GM18517 (cell line): ENCODE measurements around the gene C2CD2.
"Not testable (repeated sequence)": the region's sequence is repeated elsewhere in the genome, so short reads cannot be mapped to it uniquely, and the experiment has no call there.

Source experiments
- ATAC-seq: cut with Tn5 transposase; IDR thresholded peaks from one replicate; pipeline ENCODE4 v1.9.1; 2021; ENCODE audit warnings: mild to moderate bottlenecking, moderate library complexity; ENCODE audit not compliant: unreplicated experiment

C2CD2 gene

DNA sequence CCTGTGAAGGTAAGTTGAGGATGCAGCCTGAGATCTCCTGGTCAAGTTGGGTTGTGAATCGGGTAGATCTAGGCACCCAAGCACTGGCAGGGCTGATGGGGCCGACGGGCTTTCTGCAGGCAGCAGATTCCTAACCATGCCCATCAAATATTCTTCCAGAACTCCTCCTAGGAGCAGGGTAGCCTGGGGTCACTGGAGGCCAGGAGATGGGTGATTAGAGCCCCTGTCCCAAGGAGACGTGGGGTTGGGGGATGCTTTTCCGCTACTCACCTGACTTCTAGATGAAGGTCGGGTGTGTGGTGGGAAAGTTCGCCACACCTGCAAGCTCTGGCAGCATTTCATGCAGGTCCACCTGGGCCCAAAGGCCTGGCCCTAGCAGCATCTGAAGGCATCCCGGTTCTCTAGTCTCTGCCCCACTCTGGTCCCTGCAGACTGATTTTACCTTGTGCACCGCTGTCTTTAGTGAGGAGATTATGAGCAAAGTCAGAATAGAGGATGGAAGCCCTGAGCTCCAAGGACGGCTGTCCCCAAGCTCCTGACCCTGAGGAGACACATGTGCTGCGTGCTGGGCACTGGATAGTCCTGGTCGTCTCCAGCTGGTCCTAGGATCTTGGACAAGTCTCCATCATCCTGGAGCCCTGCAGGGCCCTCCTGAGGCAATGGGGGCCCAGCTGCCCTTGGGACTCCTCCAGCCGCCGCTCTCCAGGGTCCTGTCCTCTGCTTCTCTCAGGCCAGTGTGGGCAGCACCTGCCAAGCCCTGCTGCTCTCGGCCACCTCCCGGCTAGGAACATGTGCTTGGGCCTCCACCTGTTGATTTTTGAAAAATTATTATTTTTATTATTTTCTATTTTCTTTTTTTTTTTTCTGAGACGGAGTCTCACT is 21.8 kb upstream of the C2CD2 start:
- no peak for ATAC-seq

DNA sequence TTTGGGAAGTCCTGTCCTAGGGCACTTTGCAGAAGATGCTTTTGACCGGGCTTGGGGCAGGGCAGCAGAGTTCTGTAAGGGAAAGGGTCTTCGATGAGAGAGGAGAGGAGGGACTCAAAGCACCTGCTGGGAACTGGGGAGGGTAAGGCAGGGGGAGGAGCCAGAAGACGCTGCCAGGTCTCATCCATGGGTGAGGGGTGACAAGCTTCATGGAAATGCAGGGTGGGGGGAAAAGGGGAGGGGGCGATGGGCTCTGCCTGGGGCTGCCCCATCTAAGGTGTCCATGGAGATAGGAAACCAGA is 20.9 kb upstream of the C2CD2 start:
- no peak for ATAC-seq

DNA sequence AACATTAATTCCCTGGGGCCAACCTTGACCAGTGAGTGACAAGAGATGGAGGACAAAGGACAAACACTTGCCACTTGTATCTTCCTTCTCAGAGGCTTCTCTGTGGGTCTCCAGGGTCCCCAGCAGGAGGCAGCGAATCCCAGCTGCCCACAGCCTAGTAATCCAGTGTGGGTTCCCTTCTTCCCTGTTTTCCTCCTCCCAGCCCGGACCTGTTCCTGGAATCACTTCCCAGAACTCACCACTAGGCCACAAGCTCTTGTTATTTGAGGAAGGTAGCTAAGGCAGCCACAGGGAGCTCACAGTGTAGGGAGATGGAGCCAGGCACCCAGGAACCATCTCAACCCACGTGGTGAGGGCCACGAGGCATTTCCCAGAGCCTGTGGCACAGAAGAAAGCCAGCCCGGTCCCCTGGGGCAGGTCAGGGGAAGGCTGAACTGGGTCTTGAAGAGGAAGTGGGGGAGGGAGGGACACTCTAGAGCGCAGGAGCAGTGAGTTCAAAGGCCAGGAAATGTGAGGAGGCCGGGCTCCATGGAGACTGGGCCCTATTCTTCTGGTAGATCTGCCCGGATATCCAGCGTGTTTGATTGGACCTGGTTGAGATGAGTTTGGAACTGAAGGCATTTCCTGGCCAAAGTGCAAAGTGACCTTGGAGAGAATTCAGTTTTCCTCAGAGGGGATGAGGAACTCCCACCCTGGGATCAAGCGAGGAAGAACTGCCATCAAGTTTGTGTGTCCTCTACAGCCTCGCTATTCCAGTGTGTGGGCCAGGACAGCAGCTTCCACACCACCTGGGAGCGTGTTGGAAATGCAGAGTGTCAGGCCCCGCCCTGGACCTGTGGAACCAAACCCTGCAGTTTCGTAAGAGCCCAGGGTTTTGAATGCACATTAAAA is 20.3 kb upstream of the C2CD2 start:
- ATAC-seq, result no peak

DNA sequence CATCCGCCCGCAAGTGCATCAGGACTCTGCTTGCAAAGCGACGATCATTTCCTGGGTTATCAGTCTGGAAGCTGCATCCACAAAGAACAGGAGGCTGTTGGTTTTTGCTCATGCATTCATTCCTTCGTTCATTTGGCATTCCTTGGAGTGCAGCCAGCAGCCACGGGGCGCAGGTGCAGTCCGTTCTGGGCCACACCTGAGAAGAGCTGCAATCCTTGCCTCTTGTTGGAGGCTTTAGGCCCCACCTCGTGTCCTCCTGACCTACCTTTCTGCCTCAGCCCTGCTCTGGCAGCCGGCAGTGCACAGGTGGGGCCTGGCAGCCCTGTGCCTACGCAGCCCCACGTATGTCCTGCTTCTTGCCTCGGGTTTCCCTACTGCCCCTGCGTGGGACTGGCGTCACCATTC is 19.6 kb upstream of the C2CD2 start:
- ATAC-seq, result no peak

DNA sequence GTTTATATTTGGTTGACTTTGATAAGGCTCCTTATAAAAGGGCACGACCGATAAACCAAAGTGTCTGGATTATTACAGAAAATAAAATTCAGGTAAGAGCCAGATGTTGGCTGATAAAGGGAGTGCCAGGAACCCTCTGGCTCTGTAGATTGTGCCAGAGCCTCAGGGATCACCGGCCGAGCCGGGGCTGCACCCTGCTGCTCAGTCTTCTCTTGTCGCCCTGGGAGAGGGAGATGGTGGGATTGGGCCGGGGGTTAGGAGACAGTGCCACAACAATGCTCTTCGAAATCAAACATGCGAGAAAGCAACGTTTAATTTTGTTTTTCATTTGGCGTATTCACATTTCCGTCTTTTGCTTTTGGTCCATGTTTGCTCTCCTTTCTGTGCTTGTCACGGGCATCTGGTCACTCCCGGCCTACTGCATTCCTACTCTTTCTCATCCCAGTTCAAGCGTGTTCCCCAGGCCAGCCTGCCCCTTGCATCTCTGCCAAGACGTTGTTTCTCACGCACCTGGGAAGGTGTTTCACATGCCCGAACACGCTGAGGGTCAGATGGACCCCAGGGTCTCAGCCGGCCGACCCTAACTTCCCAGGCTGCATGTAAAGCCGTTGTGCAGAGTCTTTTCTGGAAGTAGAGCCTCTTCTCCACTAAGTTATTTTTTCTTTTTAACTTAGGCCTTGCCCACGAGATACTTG is 18.8 kb upstream of the C2CD2 start:
- ATAC-seq, result no peak

DNA sequence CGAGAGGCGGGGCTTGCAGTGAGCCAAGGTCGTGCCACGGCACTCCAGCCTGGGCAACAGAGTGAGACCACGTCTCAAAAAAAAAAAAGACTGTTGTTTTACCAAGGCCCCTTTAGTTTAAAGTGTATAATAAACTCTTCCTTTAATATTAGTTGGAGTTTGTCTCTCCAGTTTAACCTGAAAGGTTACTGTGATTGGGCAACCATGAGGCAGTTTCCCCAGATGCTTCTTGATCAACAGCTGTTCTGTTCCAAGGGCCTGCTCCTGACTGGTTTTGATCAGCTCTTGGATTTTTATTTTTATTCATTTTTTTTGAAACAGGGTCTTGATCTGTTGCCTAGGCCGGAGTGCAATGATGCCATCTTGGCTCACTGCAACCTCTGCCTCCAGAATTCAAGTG is 18.1 kb upstream of the C2CD2 start:
- no peak for ATAC-seq

DNA sequence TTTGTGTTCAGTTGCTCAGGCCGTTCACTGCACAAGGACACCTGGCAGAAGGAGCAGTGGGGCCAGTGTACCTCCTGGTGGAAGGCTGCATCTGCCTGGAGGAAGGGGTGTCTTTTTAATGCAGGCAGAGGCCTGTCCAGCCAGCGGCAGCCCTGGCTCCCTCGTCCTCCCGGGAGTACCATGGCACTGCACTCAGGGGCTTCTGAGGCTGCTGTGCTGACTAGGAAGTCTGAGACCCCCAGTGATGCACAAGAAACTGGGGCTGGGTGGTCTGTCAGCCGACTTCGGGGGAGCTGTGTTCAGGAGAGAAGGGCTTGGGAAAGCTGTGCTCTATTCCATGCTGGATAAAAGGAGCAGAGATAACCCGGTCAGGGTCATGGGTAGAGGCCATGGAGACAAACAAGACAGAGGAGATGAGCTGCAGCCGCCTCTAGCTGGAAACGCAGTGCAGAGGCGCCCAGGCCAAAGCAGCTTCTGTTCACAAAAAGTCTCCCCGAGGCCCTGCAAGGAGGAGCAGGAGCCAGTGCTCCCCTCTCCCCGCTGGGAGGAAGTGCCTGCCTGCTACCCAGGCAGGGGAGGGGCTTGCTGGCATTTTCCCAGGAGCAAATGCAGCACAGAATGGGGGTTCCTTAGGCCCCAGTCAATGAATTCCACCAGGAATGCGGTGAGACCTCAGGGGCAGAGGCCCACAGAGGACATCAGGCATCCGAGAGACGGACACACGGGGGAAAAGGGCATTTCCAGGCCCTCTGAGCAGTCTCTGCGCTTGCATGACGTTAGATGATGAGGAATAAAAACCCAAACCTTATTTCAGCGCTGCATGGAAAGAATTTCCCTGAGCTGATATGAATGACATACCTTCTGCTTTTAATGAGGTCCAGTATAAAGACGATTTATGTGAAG is 17.2 kb upstream of the C2CD2 start:
- ATAC-seq, result no peak

DNA sequence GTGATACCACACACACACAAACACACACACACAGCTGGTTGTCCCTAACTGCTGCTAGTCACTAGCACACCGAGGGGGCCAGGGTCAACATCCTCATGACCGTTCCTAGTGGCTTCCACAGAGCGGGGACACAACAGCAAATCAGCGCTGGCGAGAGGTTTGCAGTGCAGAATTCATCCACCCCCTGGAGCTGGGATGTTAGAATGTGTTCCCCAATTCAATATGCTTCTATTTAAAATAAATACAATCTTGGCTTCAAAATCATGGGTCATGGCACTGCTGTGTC is 16.2 kb upstream of the C2CD2 start:
- ATAC-seq, result no peak

DNA sequence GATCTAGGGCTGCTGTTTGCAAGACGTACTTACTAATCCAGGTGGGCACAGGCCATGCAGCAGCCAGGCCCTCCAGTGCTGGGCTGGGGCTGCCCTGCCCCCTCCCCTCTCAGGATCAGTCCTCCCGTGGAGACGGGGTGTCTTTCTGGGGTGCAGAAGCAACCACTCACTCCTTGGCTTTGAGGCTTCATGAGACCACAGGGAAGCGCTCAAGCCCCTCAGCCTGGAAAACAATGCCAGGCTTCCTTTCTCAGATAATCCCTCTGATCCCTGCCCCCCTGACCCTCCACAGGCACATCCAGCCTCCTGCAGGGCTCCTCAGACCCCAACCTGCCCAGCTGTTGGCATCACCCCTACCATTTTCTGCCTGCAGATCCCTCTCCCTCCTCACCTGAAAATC is 13.9 kb upstream of the C2CD2 start:
- ATAC-seq, result no peak

DNA sequence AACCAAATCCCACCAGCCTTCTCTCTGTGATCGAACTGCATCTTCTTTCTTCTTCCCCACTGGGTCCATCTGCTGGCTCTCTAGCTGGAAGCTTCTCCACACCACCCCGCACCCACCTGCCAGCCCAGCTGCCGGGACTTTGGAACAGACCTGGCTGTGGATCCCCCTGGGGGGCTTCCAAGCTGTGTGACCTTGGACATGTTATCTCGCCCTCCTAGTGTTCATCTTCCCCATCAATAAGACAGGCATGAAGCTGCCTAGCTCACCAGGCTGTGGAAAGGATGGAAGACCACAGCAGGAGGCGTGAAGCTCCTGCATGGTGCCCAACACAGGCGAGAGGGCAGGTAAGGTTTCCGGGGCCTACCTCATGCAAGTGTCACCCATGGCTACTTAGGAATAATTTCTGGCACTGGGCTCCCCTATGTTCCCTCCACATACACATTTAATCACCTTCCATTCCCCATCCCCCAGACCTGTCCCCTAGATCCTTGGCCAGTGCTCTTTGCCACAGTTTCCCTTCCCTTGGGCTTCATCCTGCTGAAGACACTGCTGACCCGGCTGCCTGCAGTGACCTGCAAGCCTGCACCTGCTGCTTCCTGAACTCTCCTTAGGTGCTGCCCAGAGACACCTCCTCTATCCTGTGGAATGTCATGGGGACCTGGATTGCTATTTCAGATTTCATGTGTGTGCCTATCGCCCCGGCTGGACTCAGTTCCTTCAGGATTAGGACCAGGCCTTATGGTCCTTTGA is 13.2 kb upstream of the C2CD2 start:
- no peak for ATAC-seq

DNA sequence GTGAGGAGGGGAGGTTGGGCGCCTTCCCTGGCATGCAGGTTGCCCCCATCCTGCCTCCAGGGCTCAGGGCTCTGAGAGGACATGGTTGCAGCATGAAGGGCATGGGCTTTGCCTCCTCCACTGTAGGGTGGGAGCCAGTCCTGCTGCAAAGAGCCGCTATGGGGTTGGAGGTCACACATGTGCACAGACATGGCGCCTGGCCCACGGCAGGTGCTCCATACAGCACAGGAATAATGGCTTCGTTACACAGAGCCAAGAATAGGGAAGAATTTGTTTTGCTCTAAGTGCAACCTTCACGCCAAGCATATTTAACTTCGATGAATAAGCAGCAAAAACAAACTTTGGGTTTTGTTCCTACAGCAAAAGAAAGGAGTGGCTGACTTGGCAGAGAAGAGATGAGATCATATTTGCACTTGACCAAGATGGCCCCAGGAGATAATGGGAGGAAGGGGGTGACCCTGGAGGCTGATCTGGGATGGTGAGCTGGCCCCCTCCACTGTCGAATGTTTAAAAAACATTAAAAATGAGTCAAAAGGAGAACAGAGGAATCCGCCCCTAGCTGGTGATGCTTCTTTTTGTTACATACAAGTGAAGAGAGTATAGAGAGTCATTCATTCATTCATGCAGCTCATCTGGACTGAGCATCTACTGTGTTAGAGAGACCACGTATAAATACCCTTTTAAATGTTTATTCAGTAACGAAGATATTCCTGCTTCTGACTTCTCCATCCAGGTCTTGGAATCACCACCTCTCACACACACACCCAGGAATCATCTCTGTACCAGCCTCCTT is 12.4 kb upstream of the C2CD2 start:
- no peak for ATAC-seq

DNA sequence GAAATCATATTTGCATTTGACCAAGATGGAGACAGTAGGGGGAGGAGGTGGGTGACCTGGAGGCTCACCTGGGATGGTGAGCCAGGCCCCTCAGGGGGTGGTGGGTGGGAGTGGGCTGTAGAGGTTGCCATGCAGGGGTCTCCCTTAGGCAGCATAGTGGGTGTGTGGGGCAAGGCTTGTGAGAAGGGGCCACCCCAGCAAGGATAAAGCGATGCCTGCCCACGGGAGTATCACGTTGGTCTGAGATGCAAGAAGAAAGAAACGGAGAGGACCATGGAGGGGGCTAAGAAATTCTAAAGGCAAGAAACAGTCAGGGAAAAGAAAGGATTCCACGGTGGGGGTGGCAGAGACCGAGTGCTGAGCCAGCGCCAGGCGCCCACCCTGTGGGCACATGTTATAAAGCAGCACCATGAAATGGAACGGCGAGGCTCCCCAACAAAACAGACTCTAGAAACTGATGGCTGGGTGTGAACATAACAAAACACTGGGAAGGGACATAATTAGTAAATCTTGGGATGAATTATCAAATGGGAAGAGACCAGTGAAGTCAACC is 11.7 kb upstream of the C2CD2 start:
- no peak for ATAC-seq

DNA sequence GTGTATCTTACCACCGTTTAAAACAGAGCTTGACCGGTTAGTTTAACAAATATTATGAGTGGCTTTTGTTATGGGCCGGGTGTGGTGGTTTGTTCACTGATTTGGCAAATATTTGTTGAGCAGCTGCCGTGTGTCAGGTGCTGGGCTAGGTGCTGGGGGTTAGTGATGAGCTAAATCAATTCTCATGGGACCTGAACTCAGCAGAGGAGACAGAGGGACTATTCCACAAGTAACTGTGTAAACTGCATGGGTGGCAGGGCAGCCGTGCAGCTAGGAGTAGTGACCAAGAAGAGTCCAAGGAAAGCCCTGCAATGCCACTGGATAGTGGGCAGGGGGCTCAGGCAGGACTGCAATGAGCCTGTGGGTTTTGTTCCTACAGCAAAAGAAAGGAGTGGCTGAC is 11.2 kb upstream of the C2CD2 start:
- ATAC-seq, result no peak

DNA sequence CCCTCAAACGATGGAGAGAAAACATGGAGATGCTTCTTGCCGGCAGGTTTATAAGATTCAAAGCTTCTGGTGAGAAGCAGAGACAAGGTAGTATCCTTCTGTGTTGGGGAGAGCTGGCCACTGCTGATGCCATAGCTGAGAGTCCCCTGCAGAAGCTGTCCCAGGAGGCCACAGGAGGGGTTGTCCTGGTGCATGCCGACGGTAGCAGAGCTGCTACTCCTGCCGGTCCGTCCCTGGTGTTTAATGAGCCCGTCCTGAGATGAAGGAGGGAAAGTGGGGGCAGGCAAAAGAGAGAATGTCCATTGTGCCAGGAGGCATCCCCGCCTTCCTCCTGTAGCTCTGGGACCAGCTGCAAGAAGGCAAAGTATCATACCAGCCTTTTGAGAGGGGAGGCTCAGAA is 10.4 kb upstream of the C2CD2 start:
- ATAC-seq, result no peak

DNA sequence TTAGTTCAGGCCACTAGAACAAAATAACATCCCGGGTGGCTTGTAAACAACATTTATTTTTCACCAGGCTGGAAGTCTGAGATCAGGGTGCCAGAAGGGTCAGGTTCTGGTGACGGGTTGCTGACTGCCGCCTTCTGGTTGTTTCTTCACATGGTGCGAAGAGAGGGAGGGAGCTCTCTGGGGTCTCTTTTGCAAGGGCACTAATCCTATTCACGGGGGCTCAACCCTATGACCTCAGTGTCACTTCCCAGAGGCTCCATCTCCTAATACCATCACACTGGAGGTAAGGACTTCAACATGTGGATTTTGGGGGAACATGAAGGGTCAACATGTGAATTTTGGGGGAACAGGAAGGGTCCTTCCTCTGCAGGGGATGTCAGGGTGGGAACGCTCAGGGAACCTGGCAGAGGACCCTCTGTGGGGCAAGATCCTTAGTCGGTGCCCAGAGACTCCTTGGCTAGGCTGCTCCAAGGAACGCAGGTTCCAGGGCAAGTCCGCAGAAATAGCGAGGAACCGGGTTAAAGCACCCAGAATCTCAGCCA is 8.7 kb upstream of the C2CD2 start:
- ATAC-seq, result no peak

DNA sequence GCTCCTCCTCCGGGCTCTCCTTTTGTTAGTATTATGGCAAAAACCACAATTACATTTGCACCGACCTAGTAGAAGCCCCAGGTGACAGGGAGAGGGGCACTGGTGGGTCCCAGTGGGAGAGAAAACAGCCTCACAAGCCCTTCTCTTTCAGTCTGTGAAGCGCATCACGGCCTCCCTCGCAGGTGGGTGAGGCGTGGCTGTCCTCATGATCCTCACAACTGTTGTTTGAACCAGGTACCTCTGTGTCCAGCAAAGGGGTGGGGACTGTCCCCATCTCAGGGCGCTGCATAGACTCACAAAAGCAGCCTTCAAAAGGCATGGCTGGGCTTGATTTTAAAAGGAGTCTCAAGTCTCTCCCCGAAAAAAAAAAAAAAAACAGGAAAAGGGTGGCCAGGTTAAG is 7.9 kb upstream of the C2CD2 start:
- no peak for ATAC-seq

DNA sequence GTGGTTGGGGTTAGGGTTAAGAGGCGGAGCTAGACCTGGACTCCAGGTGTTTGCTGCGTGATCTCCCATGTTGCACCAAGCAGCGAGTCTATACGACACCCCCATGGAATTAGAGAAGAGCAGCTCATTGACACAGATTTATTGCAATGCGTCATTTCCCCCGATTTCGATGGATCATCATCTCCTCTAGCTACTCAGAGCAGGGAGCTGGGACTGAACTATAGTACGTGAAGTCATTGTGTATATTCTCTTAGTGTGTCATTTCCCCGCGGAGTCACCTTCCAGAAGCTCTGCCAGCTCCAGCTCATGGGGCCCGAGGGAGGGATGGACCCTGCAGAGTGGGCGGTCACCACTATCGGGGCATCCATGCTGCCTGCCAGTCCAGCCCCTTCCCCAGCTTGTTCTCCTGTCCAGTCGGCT is 7.5 kb upstream of the C2CD2 start:
- ATAC-seq, result no peak

DNA sequence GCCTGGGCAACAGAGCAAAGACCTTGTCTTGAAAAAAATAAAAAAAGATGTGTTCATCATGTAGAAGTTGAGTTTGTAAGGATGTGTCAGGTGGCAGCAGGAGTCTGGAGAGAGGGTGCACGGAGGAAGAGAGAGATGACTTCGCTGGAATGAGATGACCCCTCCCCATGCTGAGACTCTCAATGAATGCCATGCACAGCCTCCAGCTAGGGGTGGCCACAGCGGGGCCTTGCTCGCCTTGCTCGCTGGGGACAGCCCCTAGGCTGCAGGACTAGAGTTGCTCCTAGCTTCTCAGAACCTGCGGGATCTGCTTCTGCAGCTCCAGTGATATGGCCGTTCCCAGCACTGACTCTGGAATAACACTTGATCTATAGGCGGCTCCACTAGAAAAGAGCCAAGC is 6.6 kb upstream of the C2CD2 start:
- ATAC-seq, result no peak

DNA sequence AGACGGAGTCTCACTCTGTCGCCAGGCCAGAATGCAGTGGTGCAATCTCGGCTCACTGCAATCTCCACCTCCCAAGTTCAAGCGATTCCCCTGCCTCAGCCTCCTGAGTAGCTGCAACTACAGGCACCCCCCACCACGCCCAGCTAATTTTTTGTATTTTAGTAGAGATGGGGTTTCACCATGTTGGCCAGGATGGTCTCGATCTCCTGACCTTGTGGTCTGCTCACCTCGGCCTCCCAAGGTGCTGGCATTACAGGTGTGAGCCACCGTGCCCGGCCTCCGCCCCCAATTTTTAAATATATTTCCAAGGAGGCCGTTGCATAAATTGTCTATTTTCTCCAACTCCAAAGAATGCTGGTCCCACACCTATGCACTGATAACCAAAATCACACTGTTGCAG is 5.9 kb upstream of the C2CD2 start:
- ATAC-seq, result not testable (repeated sequence)
